ENCODE measurements around the gene RNF8. TPM values are rescaled to one million over a fixed set of nuclear protein-coding genes. Genes with fewer than 3 reads are reported as not detected.
"Not testable (repeated sequence)": the region's sequence is repeated elsewhere in the genome, so short reads cannot be mapped to it uniquely, and the experiment has no call there.

Gene RNF8
- total RNA-seq, 1 experiment from 2014 or later: 22.0 TPM

- no peak for DNase-seq (ENCODE audit: unreplicated experiment)
- ChIA-PET POLR2A (no interaction called here), CTCF (no interaction called here)
- Mint-ChIP-seq H3K9me3 (ENCODE audit: unreplicated experiment) (no peaks in the 10 kb centered on the region), H3K4me3 (ENCODE audit: unreplicated experiment) (no peak overlapping the region), H3K27me3 (ENCODE audit: insufficient read depth, unreplicated experiment) (no peaks in the 10 kb centered on the region), H3K36me3 (ENCODE audit: insufficient read depth, unreplicated experiment) (peaks cover 53% of the 10 kb centered on the region), H3K4me1 (ENCODE audit: insufficient read depth, unreplicated experiment) (no peaks in the 10 kb centered on the region), H3K27ac (ENCODE audit: low read depth, unreplicated experiment) (no peak overlapping the region)
- intact Hi-C loops (cut with micrococcal nuclease): no loop called here
- TF ChIP-seq, protein P1, sequence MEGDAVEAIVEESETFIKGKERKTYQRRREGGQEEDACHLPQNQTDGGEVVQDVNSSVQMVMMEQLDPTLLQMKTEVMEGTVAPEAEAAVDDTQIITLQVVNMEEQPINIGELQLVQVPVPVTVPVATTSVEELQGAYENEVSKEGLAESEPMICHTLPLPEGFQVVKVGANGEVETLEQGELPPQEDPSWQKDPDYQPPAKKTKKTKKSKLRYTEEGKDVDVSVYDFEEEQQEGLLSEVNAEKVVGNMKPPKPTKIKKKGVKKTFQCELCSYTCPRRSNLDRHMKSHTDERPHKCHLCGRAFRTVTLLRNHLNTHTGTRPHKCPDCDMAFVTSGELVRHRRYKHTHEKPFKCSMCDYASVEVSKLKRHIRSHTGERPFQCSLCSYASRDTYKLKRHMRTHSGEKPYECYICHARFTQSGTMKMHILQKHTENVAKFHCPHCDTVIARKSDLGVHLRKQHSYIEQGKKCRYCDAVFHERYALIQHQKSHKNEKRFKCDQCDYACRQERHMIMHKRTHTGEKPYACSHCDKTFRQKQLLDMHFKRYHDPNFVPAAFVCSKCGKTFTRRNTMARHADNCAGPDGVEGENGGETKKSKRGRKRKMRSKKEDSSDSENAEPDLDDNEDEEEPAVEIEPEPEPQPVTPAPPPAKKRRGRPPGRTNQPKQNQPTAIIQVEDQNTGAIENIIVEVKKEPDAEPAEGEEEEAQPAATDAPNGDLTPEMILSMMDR (IDR thresholded peaks at IDR 0.05; ENCODE audit: unreplicated experiment): no peak
- BruUV-seq (replicated peaks): no TSS peak
These were observed 87.9 kb downstream of the RNF8 start for GRCh38 chr6:37441651-37442050.

DNA sequence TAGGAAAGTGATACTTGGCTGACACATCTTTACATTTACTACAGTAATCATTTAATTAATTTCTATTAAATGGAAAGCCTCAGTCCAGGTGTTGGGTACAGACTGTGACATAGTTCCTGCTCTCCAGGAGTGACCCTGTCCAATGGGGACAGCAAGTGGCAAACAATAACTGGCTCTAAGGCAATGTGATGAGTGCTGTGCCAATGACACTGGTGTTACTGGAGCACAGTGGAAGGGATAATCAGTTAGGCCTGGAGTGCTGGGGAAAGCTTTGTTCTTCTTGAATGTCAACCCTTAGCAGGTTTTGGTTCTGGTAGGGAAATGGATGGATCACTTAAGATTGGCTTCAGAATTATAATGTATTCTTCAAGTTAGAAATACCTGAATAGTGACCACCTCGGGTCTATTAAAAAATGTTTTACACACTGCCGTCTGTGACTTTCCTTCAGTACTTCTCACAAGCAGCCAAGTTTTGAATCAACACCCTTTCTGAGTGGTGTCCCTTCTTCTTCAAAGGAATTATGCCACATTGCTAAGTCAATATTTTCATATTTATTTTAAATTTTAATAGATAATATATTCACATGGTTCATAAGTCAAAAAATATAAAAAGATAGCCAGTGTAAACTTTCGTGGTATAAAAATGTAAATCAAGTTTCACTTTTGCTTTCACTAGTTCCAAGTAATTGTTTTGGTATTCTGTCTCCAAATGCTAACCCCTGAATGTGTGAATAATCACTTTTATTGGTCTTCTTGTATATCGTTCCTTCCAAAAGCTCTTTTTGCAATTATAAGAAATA, 88.8 kb downstream of the RNF8 start:
- Mint-ChIP-seq H3K4me1 (ENCODE audit: insufficient read depth, unreplicated experiment) (no peaks in the 10 kb centered on the region), H3K27ac (ENCODE audit: low read depth, unreplicated experiment) (no peak overlapping the region), H3K36me3 (ENCODE audit: insufficient read depth, unreplicated experiment) (peaks cover 57% of the 10 kb centered on the region), H3K27me3 (ENCODE audit: insufficient read depth, unreplicated experiment) (no peaks in the 10 kb centered on the region), H3K4me3 (ENCODE audit: unreplicated experiment) (no peak overlapping the region), H3K9me3 (ENCODE audit: unreplicated experiment) (no peaks in the 10 kb centered on the region)
- BruUV-seq (replicated peaks): no TSS peak
- ChIA-PET POLR2A (interaction anchor here (3.1 kb wide), 1 partner anchor 9 kb away, joined by 16 read pairs; the partner anchor contains the start of gene CMTR1), CTCF (no interaction called here)
- intact Hi-C loops (cut with micrococcal nuclease): no loop called here
- TF ChIP-seq, protein P1 (IDR thresholded peaks at IDR 0.05; ENCODE audit: unreplicated experiment): no peak
- DNase-seq (ENCODE audit: unreplicated experiment): no peak

- H3K4me1 Mint-ChIP-seq (ENCODE audit: insufficient read depth, unreplicated experiment); H3K27ac Mint-ChIP-seq (ENCODE audit: low read depth, unreplicated experiment); H3K9me3 Mint-ChIP-seq (ENCODE audit: unreplicated experiment); DNase-seq (ENCODE audit: unreplicated experiment); H3K4me3 Mint-ChIP-seq (ENCODE audit: unreplicated experiment); H3K27me3 Mint-ChIP-seq (ENCODE audit: insufficient read depth, unreplicated experiment); BruUV-seq (replicated peaks); intact Hi-C loops (cut with micrococcal nuclease): not testable (repeated sequence)
- CTCF ChIA-PET: interaction anchor here (1.1 kb wide), 1 partner anchor 61 kb away, joined by 4 read pairs; no protein-coding TSS in a partner anchor
- POLR2A ChIA-PET: interaction anchor here (3.1 kb wide), 1 partner anchor 10 kb away, joined by 16 read pairs; the partner anchor contains the start of gene CMTR1
- peaks cover 58% of the 10 kb centered on the region for H3K36me3 Mint-ChIP-seq (ENCODE audit: insufficient read depth, unreplicated experiment)
These were observed 89.4 kb downstream of the RNF8 start for GRCh38 chr6:37443216-37443542.

Other genes with a start within 250 kb of the RNF8 start
- gene PIM1, start 183.8 kb upstream of the RNF8 start, total RNA-seq (2022): 6.0 and 6.2 TPM in 2 replicates
- 12.9 and 14.6 TPM in 2 replicates for gene TBC1D22B, start 96.2 kb upstream of the RNF8 start, total RNA-seq (2022)
- 3.2 and 4.6 TPM in 2 replicates for gene TMEM217, start 95.8 kb upstream of the RNF8 start, total RNA-seq (2022)
- 24.5 and 30.5 TPM in 2 replicates for gene CMTR1, start 79.2 kb downstream of the RNF8 start, total RNA-seq (2022)
- 24.4 and 40.8 TPM in 2 replicates for gene CCDC167, start 145.9 kb downstream of the RNF8 start, total RNA-seq (2022)